H1 (cell line): ENCODE data around the gene SPAG16. TPM values are rescaled to one million over a fixed set of nuclear protein-coding genes. Genes with fewer than 3 reads are reported as not detected.

ENCODE experiments used
- CHD7 ChIP-seq: fragments of 300-600 bp; sonication (generic); IDR thresholded peaks from 2 replicates; pipeline ENCODE4 v1.7.1; 2012; ENCODE audit warnings: low read length, moderate library complexity, mild to moderate bottlenecking, inconsistent platforms; ENCODE audit not compliant: insufficient replicate concordance
- CREB1 ChIP-seq: IDR thresholded peaks from 2 replicates; pipeline ENCODE4 v1.6.1; 2012; ENCODE audit warnings: inconsistent platforms
- FOSL1 ChIP-seq: IDR thresholded peaks from 2 replicates; pipeline ENCODE4 v1.6.1; 2011; ENCODE audit warnings: mild to moderate bottlenecking, low read depth, low read length, moderate library complexity; ENCODE audit not compliant: insufficient read depth
- KDM5A ChIP-seq: fragments of 200-600 bp; IDR thresholded peaks from 2 replicates; pipeline ENCODE4 v1.7.1; 2012; ENCODE audit warnings: mild to moderate bottlenecking, low read length, inconsistent platforms, mixed read lengths
- PHF8 ChIP-seq: fragments of 200-600 bp; sonication (generic); conservative IDR thresholded peaks from 2 replicates; pipeline ENCODE4 v1.7.1; 2012; ENCODE audit warnings: low read depth, mild to moderate bottlenecking, inconsistent platforms, low read length, moderate library complexity
- polyA plus RNA-seq, 7 experiments: library from polyadenylated mRNA; depleted of rRNA in 3 of 7; stranded (reverse) in 5 of 7; unstranded in 2 of 7; fragments of >200 nt in 5 of 7; fragments of 200-250 nt in 2 of 7; gene quantifications; 1 replicate in 5 of 7; 2 replicates in 1 of 7; 4 replicates in 1 of 7; pipeline versions ENCODE4 v1.2.1 to v1.2.3, GENCODE V29; 2011 to 2013; ENCODE audit warnings: missing spikeins in 2 of 7, mixed read lengths in 2 of 7
- total RNA-seq: library from RNA; stranded (reverse); fragmentation: NEBNext Ultra II Directional; extraction: Animal tissue kit (Norgen Biotek cat#: 25700); gene quantifications from 2 replicates; pipeline ENCODE4 v1.2.1, GENCODE V29; 2021

SPAG16 gene
- total and polyA plus RNA-seq, 2 of the 8 experiments (the other 6 are each of a cell fraction or from before 2014, with no cell fraction given), result 6.0 to 14.9 TPM

GRCh38 chr2:213816583-213816982, 532.3 kb downstream of the SPAG16 start (continued):
- TF ChIP-seq KDM5A (no peak), FOSL1 (no peak), CREB1 (no peak), CHD7 (no peak), PHF8 (no peak)
- TF ChIP-seq, all 59 proteins: peak for 0
